Left lung (tissue), 10 donors: ENCODE measurements around the gene NRGN. TPM values are rescaled to one million over a fixed set of nuclear protein-coding genes. Genes with fewer than 3 reads are reported as not detected.

Experiments
- ATAC-seq: fragments of 200-7000 bp; cut with Tn5 transposase; one replicate; pipeline ENCODE4 v1.9.1; 2020; ENCODE audit warnings: moderate library complexity
- DNase-seq, 4 donors: peaks; one replicate each; pipeline ENCODE4 v3.0.0-alpha.2; 2013 to 2020
- H3K27ac ChIP-seq, 2 donors: fragments of 200-600 bp; sonication (generic) in 1 of 2; one replicate each; pipeline versions ENCODE4 v1.5.0 to v1.8.0; 2020 to 2021
- H3K27me3 ChIP-seq, 2 donors: fragments of 200-600 bp; sonication (generic) in 1 of 2; one replicate each; pipeline versions ENCODE4 v1.5.0 to v1.8.0; 2020 to 2021
- H3K36me3 ChIP-seq, 2 donors: fragments of 200-600 bp; sonication (generic) in 1 of 2; one replicate each; pipeline versions ENCODE4 v1.5.0 to v1.8.0; 2020 to 2021
- H3K4me1 ChIP-seq, 2 donors: fragments of 200-600 bp; one replicate each; pipeline ENCODE4 v1.8.0; 2021
- H3K4me3 ChIP-seq, 2 donors: fragments of 200-600 bp; sonication (generic) in 1 of 2; one replicate each; pipeline versions ENCODE4 v1.5.0 to v1.8.0; 2020 to 2021; ENCODE audit warnings: mild to moderate bottlenecking in 1 of 2
- H3K9me3 ChIP-seq, 2 donors: fragments of 200-600 bp; sonication (generic) in 1 of 2; one replicate each; pipeline versions ENCODE4 v1.5.0 to v1.8.0; 2020 to 2021
- CTCF ChIP-seq, 2 donors: fragments of 200-600 bp; sonication (generic) in 1 of 2; IDR thresholded peaks; one replicate each; pipeline versions ENCODE4 v1.5.0 to v1.8.0; 2021; ENCODE audit warnings: antibody characterized with exemption in 2 of 2
- intact Hi-C, 2 donors: fragments of 100-400 bp; cut with DNase I; formaldehyde crosslinking; loops; one replicate each; pipeline versions ENCODE4 v1.11.2 to v1.14.2; 2022
- polyA plus RNA-seq, 6 donors: library from polyadenylated mRNA; unstranded; fragments of 120-200 nt; gene quantifications; one replicate each; pipeline ENCODE4 v1.2.1, GENCODE V29; 2013; ENCODE audit not compliant: insufficient read length in 6 of 6
- total RNA-seq, 2 donors: library from RNA; stranded (reverse); fragmentation: NEBNext Ultra II Directional; extraction: Animal tissue kit (Norgen Biotek cat#: 25700); gene quantifications; one replicate each; pipeline ENCODE4 v1.2.1, GENCODE V29; 2021
- donor health status: DM: no; HTN: yes; CAD: no.
- donor health status: DM: no; HTN: no; CAD: no.

NRGN gene
- total and polyA plus RNA-seq, 8 donors, result 16.5 to 62.1 (median 23.2) TPM

GRCh38 chr11:124760806-124761205 is 21.1 kb downstream of the NRGN start:
- peak overlapping the region; percentile 64 to 66 for H3K4me3 ChIP-seq
- intact Hi-C loops, result loop anchor here in 1 of 2 donors (5.0 kb wide), 1 partner anchor 89 kb away; the partner anchor contains the start of genes SIAE and SPA17
- H3K27me3 ChIP-seq, result peaks cover 33 to 70% of the 10 kb centered on the region in 2 donors
- no peaks in the 10 kb centered on the region for H3K36me3 ChIP-seq
- H3K4me1 ChIP-seq, result peaks cover 9 to 61% of the 10 kb centered on the region in 2 donors
- H3K9me3 ChIP-seq, result no peaks in the 10 kb centered on the region
- TF ChIP-seq CTCF (IDR thresholded peaks at IDR 0.05), result no peak
- ATAC-seq (no peak), DNase-seq (no peak)
- H3K27ac ChIP-seq, result peak overlapping the region; percentile 86 to 89

- DNase-seq (no peak), ATAC-seq (no peak)
- intact Hi-C loops, result loop anchor here in 1 of 2 donors (5.0 kb wide), 1 partner anchor 89 kb away; the partner anchor contains the start of genes SIAE and SPA17
- H3K4me3 ChIP-seq, result peak overlapping the region; percentile 64 to 66
- peak overlapping the region; percentile 86 to 89 for H3K27ac ChIP-seq
- H3K9me3 ChIP-seq, result no peaks in the 10 kb centered on the region
- H3K36me3 ChIP-seq, result no peaks in the 10 kb centered on the region
- peaks cover 33 to 64% of the 10 kb centered on the region in 2 donors for H3K27me3 ChIP-seq
- no peak for TF ChIP-seq CTCF (IDR thresholded peaks at IDR 0.05)
- H3K4me1 ChIP-seq, result peaks cover 9 to 57% of the 10 kb centered on the region in 2 donors
These were observed 21.8 kb downstream of the NRGN start for GRCh38 chr11:124761301-124762104.

GRCh38 chr11:124762105-124762623 is 22.4 kb downstream of the NRGN start, which contains the start of gene ESAM:
ESAM (minus strand) TSS chr11:124762290; CDS start chr11:124762154, 136 bp downstream.
- Histone ChIP-seq H3K36me3 (peaks cover 0 to 5% of the 10 kb centered on the region in 2 donors), H3K27ac (peak within 1 kb of the TSS; percentile 86 to 89), H3K9me3 (no peaks in the 10 kb centered on the region), H3K4me1 (peaks cover 9 to 57% of the 10 kb centered on the region in 2 donors), H3K4me3 (peak within 1 kb of the TSS; percentile 64 to 66), H3K27me3 (peaks cover 33 to 60% of the 10 kb centered on the region in 2 donors)
- TF ChIP-seq CTCF (IDR thresholded peaks at IDR 0.05), result no peak
- intact Hi-C loops, result loop anchor here in 1 of 2 donors (5.0 kb wide), 1 partner anchor 90 kb away; the partner anchor contains the start of genes SIAE and SPA17
- ATAC-seq (peak; percentile 60), DNase-seq (peak in 2 of 4 donors; percentile 74 to 93)

- Histone ChIP-seq H3K27me3 (peaks cover 33 to 55% of the 10 kb centered on the region in 2 donors), H3K4me1 (peaks cover 9 to 53% of the 10 kb centered on the region in 2 donors), H3K4me3 (peak overlapping the region; percentile 64 to 66), H3K27ac (peak overlapping the region; percentile 86 to 89), H3K36me3 (peaks cover 0 to 10% of the 10 kb centered on the region in 2 donors), H3K9me3 (no peaks in the 10 kb centered on the region)
- peak; percentile 18 for ATAC-seq
- intact Hi-C loops, result loop anchor here in 1 of 2 donors (5.0 kb wide), 1 partner anchor 90 kb away; the partner anchor contains the start of genes SIAE and SPA17
- no peak for TF ChIP-seq CTCF (IDR thresholded peaks at IDR 0.05)
- peak in 1 of 4 donors; percentile 82 for DNase-seq
These were observed 22.9 kb downstream of the NRGN start for GRCh38 chr11:124762624-124763155.
